Parathyroid adenoma (tissue), 2 donors: Measurements from ENCODE around the gene MAPK8IP3.

Experiments
- H2AFZ ChIP-seq: fragments of 300-600 bp; sonication (generic); one replicate; pipeline ENCODE4 v1.7.0; 2017; ENCODE audit warnings: antibody characterized with exemption, mild to moderate bottlenecking
- H3K27ac ChIP-seq: fragments of 300-600 bp; sonication (generic); one replicate; pipeline ENCODE4 v1.7.0; 2017
- H3K27me3 ChIP-seq: fragments of 300-600 bp; sonication (generic); one replicate; pipeline ENCODE4 v1.7.0; 2017; ENCODE audit warnings: low read length; ENCODE audit not compliant: control insufficient read depth, insufficient read depth
- H3K36me3 ChIP-seq: fragments of 300-600 bp; sonication (generic); one replicate; pipeline ENCODE4 v1.7.0; 2017; ENCODE audit warnings: low read length; ENCODE audit not compliant: control insufficient read depth, insufficient read depth
- H3K4me1 ChIP-seq: fragments of 300-600 bp; sonication (generic); one replicate; pipeline ENCODE4 v1.7.0; 2017; ENCODE audit warnings: control low read depth
- H3K4me2 ChIP-seq: fragments of 300-600 bp; sonication (generic); one replicate; pipeline ENCODE4 v1.7.0; 2017; ENCODE audit warnings: low read length
- H3K4me3 ChIP-seq: fragments of 300-600 bp; sonication (generic); one replicate; pipeline ENCODE4 v1.7.0; 2017; ENCODE audit warnings: low read depth, low read length
- H3K79me2 ChIP-seq: fragments of 300-600 bp; sonication (generic); one replicate; pipeline ENCODE4 v1.7.0; 2017; ENCODE audit warnings: control low read depth
- H3K9ac ChIP-seq: fragments of 300-600 bp; sonication (generic); one replicate; pipeline ENCODE4 v1.7.0; 2017; ENCODE audit warnings: mild to moderate bottlenecking
- H3K9me3 ChIP-seq: fragments of 300-600 bp; sonication (generic); one replicate; pipeline ENCODE4 v1.7.0; 2017; ENCODE audit warnings: low read length; ENCODE audit not compliant: control insufficient read depth
- CTCF ChIP-seq: fragments of 300-600 bp; sonication (generic); IDR thresholded peaks from one replicate; pipeline ENCODE4 v1.7.0; 2017; ENCODE audit warnings: antibody characterized with exemption, mild to moderate bottlenecking
- donor health status: primary hyperparathyroidism.

Gene MAPK8IP3

GRCh38 chr16:1734123-1734522 is 28.1 kb downstream of the MAPK8IP3 start:
- no peaks in the 10 kb centered on the region for H3K4me1 ChIP-seq
- H3K4me2 ChIP-seq = no peak overlapping the region
- no peak for TF ChIP-seq CTCF
- H3K79me2 ChIP-seq = peaks cover 30% of the 10 kb centered on the region
- no peak overlapping the region for H3K27ac ChIP-seq
- no peak overlapping the region for H3K4me3 ChIP-seq
- no peaks in the 10 kb centered on the region for H3K36me3 ChIP-seq
- no peak overlapping the region for H2AFZ ChIP-seq
- H3K27me3 ChIP-seq = no peaks in the 10 kb centered on the region
- H3K9ac ChIP-seq = no peak overlapping the region
- no peaks in the 10 kb centered on the region for H3K9me3 ChIP-seq

- H3K9ac ChIP-seq = no peak overlapping the region
- H3K79me2 ChIP-seq = peaks cover 27% of the 10 kb centered on the region
- no peaks in the 10 kb centered on the region for H3K36me3 ChIP-seq
- H3K4me1 ChIP-seq = no peaks in the 10 kb centered on the region
- no peaks in the 10 kb centered on the region for H3K27me3 ChIP-seq
- H3K4me2 ChIP-seq = no peak overlapping the region
- H3K4me3 ChIP-seq = no peak overlapping the region
- no peak for TF ChIP-seq CTCF
- no peak overlapping the region for H3K27ac ChIP-seq
- H2AFZ ChIP-seq = no peak overlapping the region
- H3K9me3 ChIP-seq = no peaks in the 10 kb centered on the region
Measured at GRCh38 chr16:1734816-1735215, 28.8 kb downstream of the MAPK8IP3 start.

- no peak for TF ChIP-seq CTCF
- Histone ChIP-seq H3K4me3 (no peak overlapping the region), H3K9ac (no peak overlapping the region), H2AFZ (no peak overlapping the region), H3K4me2 (no peak overlapping the region), H3K79me2 (peaks cover 24% of the 10 kb centered on the region), H3K36me3 (no peaks in the 10 kb centered on the region), H3K27me3 (no peaks in the 10 kb centered on the region), H3K27ac (no peak overlapping the region), H3K4me1 (no peaks in the 10 kb centered on the region), H3K9me3 (no peaks in the 10 kb centered on the region)
Measured at GRCh38 chr16:1740234-1740633, 34.2 kb downstream of the MAPK8IP3 start.

- TF ChIP-seq CTCF = no peak
- H3K27me3 ChIP-seq = no peaks in the 10 kb centered on the region
- no peak overlapping the region for H3K4me2 ChIP-seq
- no peaks in the 10 kb centered on the region for H3K36me3 ChIP-seq
- H3K27ac ChIP-seq = no peak overlapping the region
- H2AFZ ChIP-seq = no peak overlapping the region
- H3K4me1 ChIP-seq = no peaks in the 10 kb centered on the region
- no peak overlapping the region for H3K9ac ChIP-seq
- H3K79me2 ChIP-seq = peaks cover 21% of the 10 kb centered on the region
- H3K4me3 ChIP-seq = no peak overlapping the region
- no peaks in the 10 kb centered on the region for H3K9me3 ChIP-seq
Measured at GRCh38 chr16:1740781-1741490, 34.9 kb downstream of the MAPK8IP3 start.

GRCh38 chr16:1741553-1742165 is 35.7 kb downstream of the MAPK8IP3 start:
- no peak overlapping the region for H3K4me3 ChIP-seq
- H3K36me3 ChIP-seq = no peaks in the 10 kb centered on the region
- H3K9me3 ChIP-seq = no peaks in the 10 kb centered on the region
- H3K27ac ChIP-seq = no peak overlapping the region
- no peaks in the 10 kb centered on the region for H3K4me1 ChIP-seq
- H3K9ac ChIP-seq = no peak overlapping the region
- no peak overlapping the region for H2AFZ ChIP-seq
- no peaks in the 10 kb centered on the region for H3K27me3 ChIP-seq
- H3K4me2 ChIP-seq = no peak overlapping the region
- TF ChIP-seq CTCF = no peak
- H3K79me2 ChIP-seq = peaks cover 19% of the 10 kb centered on the region
